K562 (cell line): Measurements from ENCODE around the gene LPCAT3. TPM values are rescaled to one million over a fixed set of nuclear protein-coding genes. Genes with fewer than 3 reads are reported as not detected.

ENCODE experiments used
- C11orf30 ChIP-seq: fragments of 450-650 bp; IDR thresholded peaks from 2 replicates; pipeline ENCODE4 v1.6.1; 2016; ENCODE audit warnings: low read depth, mild to moderate bottlenecking
- CGGBP1 ChIP-seq: fragments of 250-450 bp; sonication (Bioruptor Pico); IDR thresholded peaks from 2 replicates; pipeline ENCODE4 v1.9.0; 2021; ENCODE audit warnings: mild to moderate bottlenecking
- ETS1 ChIP-seq: conservative IDR thresholded peaks from 2 replicates; pipeline ENCODE4 v1.6.1; 2011; ENCODE audit warnings: low read depth, mild to moderate bottlenecking, low read length; ENCODE audit not compliant: control insufficient read depth
- GMEB1 ChIP-seq: fragments of 250-450 bp; sonication (Bioruptor Pico); IDR thresholded peaks from 2 replicates; pipeline ENCODE4 v1.4.0; 2020; ENCODE audit warnings: mild to moderate bottlenecking
- HINFP ChIP-seq: fragments of 450-650 bp; conservative IDR thresholded peaks from 2 replicates; pipeline ENCODE4 v1.6.1; 2016; ENCODE audit warnings: missing genetic modification characterization, low read depth, mild to moderate bottlenecking, control low read depth, missing compliant biosample characterization
- IFI16 ChIP-seq: fragments of 250-450 bp; sonication (Bioruptor Pico); IDR thresholded peaks from 2 replicates; pipeline ENCODE4 v2.1.2; 2022; ENCODE audit warnings: mild to moderate bottlenecking, inconsistent platforms
- KDM2B ChIP-seq: fragments of 250-450 bp; sonication (Bioruptor Pico); IDR thresholded peaks from 2 replicates; pipeline ENCODE4 v1.8.0; 2021; ENCODE audit warnings: mild to moderate bottlenecking, moderate library complexity
- MAFG ChIP-seq: fragments of 450-650 bp; conservative IDR thresholded peaks from 2 replicates; pipeline ENCODE4 v1.6.1; 2016; ENCODE audit warnings: missing genetic modification characterization, missing compliant biosample characterization
- MAFK ChIP-seq: IDR thresholded peaks from 2 replicates; pipeline ENCODE4 v1.6.1; 2011; ENCODE audit warnings: low read length, improper control_type of control experiment
- MLX ChIP-seq, 2 experiments: fragments of 450-650 bp in 1 of 2; sonication (generic) in 1 of 2; formaldehyde crosslinking; conservative IDR thresholded peaks; 2 replicates each; pipeline versions ENCODE4 v1.4.0 to v1.8.1; 2020 to 2022; ENCODE audit warnings: mild to moderate bottlenecking in 1 of 2, missing genetic modification reagents in 1 of 2
- NFE2 ChIP-seq: IDR thresholded peaks from 2 replicates; pipeline ENCODE4 v1.6.1; 2014; ENCODE audit warnings: antibody characterized with exemption, low read depth
- NFRKB ChIP-seq: fragments of 450-650 bp; IDR thresholded peaks from 2 replicates; pipeline ENCODE4 v1.6.1; 2016; ENCODE audit warnings: low read depth
- PML ChIP-seq: IDR thresholded peaks from 2 replicates; pipeline ENCODE4 v1.6.1; 2012; ENCODE audit warnings: low read length, inconsistent platforms
- POLR2AphosphoS2 ChIP-seq: IDR thresholded peaks from 2 replicates; pipeline ENCODE4 v1.6.1; 2012; ENCODE audit warnings: low read length, improper control_type of control experiment
- POLR2AphosphoS5 ChIP-seq: IDR thresholded peaks from 2 replicates; pipeline ENCODE4 v1.6.1; 2011; ENCODE audit warnings: mild to moderate bottlenecking, low read depth, low read length, moderate library complexity; ENCODE audit not compliant: control insufficient read depth, insufficient read depth
- SIN3A ChIP-seq, 2 experiments: fragments of 150-350 bp in 1 of 2; IDR thresholded peaks; 2 replicates each; pipeline ENCODE4 v1.6.1; 2011 to 2016; ENCODE audit warnings: borderline replicate concordance in 2 of 2, low read depth in 2 of 2, low read length in 2 of 2, mild to moderate bottlenecking in 2 of 2, moderate library complexity in 2 of 2; ENCODE audit not compliant: control insufficient read depth in 1 of 2
- TEAD4 ChIP-seq, 2 experiments: sonication (generic) in 1 of 2; formaldehyde crosslinking in 1 of 2; IDR thresholded peaks; 2 replicates each; pipeline versions ENCODE4 v1.6.1 to v1.8.0; 2012 to 2022; ENCODE audit warnings: borderline replicate concordance in 1 of 2, inconsistent platforms in 1 of 2, low read length in 1 of 2, mild to moderate bottlenecking in 1 of 2, missing genetic modification reagents in 1 of 2
- TFE3 ChIP-seq: fragments of 450-650 bp; formaldehyde crosslinking; IDR thresholded peaks from 2 replicates; pipeline ENCODE4 v1.4.0; 2020; ENCODE audit warnings: mild to moderate bottlenecking, mixed read lengths
- ZFP36 ChIP-seq: fragments of 150-350 bp; IDR thresholded peaks from 2 replicates; pipeline ENCODE4 v1.6.1; 2018; ENCODE audit warnings: low read length, low read depth; ENCODE audit not compliant: partially characterized antibody
- ZNF316 ChIP-seq: fragments of 450-650 bp; IDR thresholded peaks from 2 replicates; pipeline ENCODE4 v1.6.1; 2016
- polyA plus RNA-seq, 8 experiments: library from polyadenylated mRNA; depleted of rRNA in 4 of 8; stranded (reverse) in 5 of 8; unstranded in 3 of 8; fragments of >200 nt; fragmentation: Nextera tagmentation in 2 of 8; fragmentation: Illumina TruSeq in 1 of 8; extraction: Ambion mirVana in 2 of 8; extraction: Trizol in 1 of 8; gene quantifications; 2 replicates each; pipeline versions ENCODE4 v1.2.1 to v1.2.3, GENCODE V29; 2011 to 2014; ENCODE audit warnings: inconsistent platforms in 1 of 8, missing spikeins in 1 of 8
- total RNA-seq, 7 experiments: library from RNA; depleted of rRNA in 6 of 7; stranded (reverse); fragments of >200 nt in 6 of 7; fragmentation: Illumina TruSeq in 2 of 7; extraction: Trizol in 2 of 7; gene quantifications; 2 replicates each; pipeline versions ENCODE4 v1.2.1 to v1.2.3, GENCODE V29; 2011 to 2021; ENCODE audit warnings: low replicate concordance in 1 of 7

Gene LPCAT3
- total and polyA plus RNA-seq, 9 of the 15 experiments (the other 6 are each of a cell fraction or from before 2014, with no cell fraction given) = 4.9 to 52.5 (median 25.3) TPM

GRCh38 chr12:6978611-6979011 is 39.7 kb downstream of the LPCAT3 start (continued):
- TF ChIP-seq HINFP (tag) (no peak), SIN3A (IDR thresholded peaks at IDR 0.05; ENCODE audit: borderline replicate concordance in 2 of 2, control insufficient read depth in 1 of 2, low read depth in 2 of 2, low read length in 2 of 2) (no peak), MAFG (tag) (peak; percentile 76), MAFK (0 out of 2 replicates have a peak, but pooled peaks have one; percentile 46), MLX (CRISPR knock-in tag; conservative IDR thresholded peaks at IDR 0.05) (no peak), CGGBP1 (CRISPR knock-in tag) (no peak), PML (no peak), ZFP36 (peak; percentile 20), NFE2 (peak; percentile 67), C11orf30 (peak; percentile 63), NFRKB (no peak), TFE3 (peak; percentile 68), ZNF316 (peak; percentile 72), GMEB1 (0 out of 2 replicates have a peak, but pooled peaks have one; percentile 7), IFI16 (no peak), KDM2B (CRISPR knock-in tag) (no peak), TEAD4 (IDR thresholded peaks at IDR 0.05; ENCODE audit: low read length) (no peak), TEAD4 (CRISPR knock-in tag; IDR thresholded peaks at IDR 0.05; ENCODE audit: borderline replicate concordance) (no peak), POLR2AphosphoS5 (0 out of 2 replicates have a peak, but pooled peaks have one; percentile 6), POLR2AphosphoS2 (0 out of 2 replicates have a peak, but pooled peaks have one; percentile 12), ETS1 (no peak)
